Epithelial cell of esophagus (primary cell): Measurements from ENCODE around the gene RIMS1.
A peak's percentile ranks its signal among the peaks of the same experiment; 100 is the strongest.

Experiments
- DNase-seq: peaks from one replicate; pipeline ENCODE4 v3.0.0; 2010; ENCODE audit warnings: low read depth
- H3K4me3 ChIP-seq: 2 replicates; pipeline ENCODE4 v1.5.1; 2011; ENCODE audit warnings: mild to moderate bottlenecking, low read length, control low read depth
- TF ChIP-seq, protein P1 (sequence below): IDR thresholded peaks from 2 replicates; pipeline ENCODE4 v1.5.1; 2011; ENCODE audit warnings: low read depth, mild to moderate bottlenecking, low read length, control low read depth, inconsistent platforms; ENCODE audit not compliant: insufficient read depth; ENCODE audit errors: missing control alignments

RIMS1 gene

DNA sequence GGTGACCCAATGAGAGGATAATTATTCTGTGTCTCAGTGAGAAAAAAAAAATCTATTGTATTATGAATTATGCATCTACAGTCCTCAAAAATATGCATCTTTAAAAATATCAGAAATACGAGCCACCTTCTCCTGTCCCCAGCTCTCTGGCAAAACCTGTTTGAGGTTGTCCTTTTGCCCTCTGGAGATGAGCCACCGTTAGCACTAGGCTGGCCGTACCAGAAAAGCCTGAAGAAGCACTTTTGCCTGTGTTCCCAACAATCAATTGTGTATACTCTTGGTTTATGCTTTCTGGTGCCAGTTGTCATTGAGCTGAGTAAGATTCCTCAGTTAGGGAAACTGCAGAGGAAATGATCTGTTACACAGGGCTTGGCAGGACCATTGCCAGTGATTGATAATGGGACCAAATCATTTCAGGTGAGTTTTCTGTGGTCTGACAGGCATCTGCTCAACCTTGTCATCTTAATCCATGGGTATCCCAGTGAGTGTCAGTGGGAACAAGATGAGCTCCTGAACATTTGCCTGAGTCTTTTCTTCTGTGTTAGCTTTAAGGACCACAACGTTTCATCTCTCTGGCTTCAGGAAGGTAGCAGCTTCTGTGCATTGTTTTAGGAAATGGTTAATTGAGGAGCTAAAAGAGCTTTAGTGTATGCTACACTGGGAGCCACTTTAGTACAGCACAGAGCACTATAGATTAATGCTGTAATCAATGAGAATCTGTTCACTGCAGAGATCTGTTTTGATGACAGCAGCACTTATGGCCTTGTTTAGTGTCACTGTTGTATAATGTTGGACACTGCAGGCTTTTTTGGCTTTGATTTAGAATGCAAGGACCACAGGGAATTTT lies 330.1 kb downstream of the RIMS1 start:
- no peak overlapping the region for H3K4me3 ChIP-seq
- peak; percentile 43 for DNase-seq
- TF ChIP-seq, protein P1, sequence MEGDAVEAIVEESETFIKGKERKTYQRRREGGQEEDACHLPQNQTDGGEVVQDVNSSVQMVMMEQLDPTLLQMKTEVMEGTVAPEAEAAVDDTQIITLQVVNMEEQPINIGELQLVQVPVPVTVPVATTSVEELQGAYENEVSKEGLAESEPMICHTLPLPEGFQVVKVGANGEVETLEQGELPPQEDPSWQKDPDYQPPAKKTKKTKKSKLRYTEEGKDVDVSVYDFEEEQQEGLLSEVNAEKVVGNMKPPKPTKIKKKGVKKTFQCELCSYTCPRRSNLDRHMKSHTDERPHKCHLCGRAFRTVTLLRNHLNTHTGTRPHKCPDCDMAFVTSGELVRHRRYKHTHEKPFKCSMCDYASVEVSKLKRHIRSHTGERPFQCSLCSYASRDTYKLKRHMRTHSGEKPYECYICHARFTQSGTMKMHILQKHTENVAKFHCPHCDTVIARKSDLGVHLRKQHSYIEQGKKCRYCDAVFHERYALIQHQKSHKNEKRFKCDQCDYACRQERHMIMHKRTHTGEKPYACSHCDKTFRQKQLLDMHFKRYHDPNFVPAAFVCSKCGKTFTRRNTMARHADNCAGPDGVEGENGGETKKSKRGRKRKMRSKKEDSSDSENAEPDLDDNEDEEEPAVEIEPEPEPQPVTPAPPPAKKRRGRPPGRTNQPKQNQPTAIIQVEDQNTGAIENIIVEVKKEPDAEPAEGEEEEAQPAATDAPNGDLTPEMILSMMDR = no peak

GRCh38 chr6:72217626-72218025 lies 331.3 kb downstream of the RIMS1 start:
- TF ChIP-seq, protein P1 = no peak
- DNase-seq = no peak
- no peak overlapping the region for H3K4me3 ChIP-seq

DNA sequence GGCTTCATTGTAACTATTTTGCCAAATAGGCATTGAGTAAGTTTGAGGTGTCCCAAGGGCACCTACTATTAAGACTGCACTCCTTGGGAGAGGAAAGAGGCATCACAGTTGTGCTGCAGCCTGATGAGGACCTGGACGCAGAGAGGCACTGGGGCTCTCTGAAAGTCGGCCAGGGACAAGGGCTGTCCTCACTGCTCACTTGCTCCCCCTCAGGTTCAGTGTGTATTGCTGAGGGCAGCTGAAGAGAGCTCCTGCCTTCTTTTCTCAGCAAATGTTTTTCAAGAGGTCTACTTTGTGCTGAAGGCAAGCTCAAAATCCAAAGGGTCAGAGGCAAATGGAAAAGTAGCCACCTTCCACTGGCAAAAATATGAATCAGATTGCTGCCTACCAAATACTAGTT lies 331.8 kb downstream of the RIMS1 start:
- TF ChIP-seq, protein P1 = peak; percentile 62
- DNase-seq = peak; percentile 37
- no peak overlapping the region for H3K4me3 ChIP-seq

- DNase-seq = no peak
- TF ChIP-seq, protein P1 = no peak
- no peak overlapping the region for H3K4me3 ChIP-seq
These were observed 333.2 kb downstream of the RIMS1 start for GRCh38 chr6:72219536-72219935.

DNA sequence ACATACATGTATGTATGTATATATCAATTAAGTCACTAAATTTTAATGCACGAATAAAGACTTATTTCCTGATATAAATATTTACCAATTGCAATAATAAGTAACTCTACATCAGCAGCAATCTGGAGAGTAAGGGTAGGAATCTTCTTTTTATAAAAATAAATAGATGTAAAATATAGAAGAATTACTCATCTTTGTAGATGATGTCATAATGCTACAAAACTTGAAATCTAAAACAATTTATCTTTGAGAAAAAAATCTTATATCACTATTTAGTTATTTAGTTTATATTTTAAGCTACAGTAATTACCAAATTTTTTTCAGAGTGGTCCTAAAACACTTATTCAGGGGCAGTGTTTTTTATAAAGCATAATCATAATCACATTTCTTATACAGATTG lies 351.7 kb downstream of the RIMS1 start:
- no peak for DNase-seq
- H3K4me3 ChIP-seq = no peak overlapping the region
- TF ChIP-seq, protein P1 = no peak

- H3K4me3 ChIP-seq = no peak overlapping the region
- peak; percentile 33 for DNase-seq
- TF ChIP-seq, protein P1 = no peak
These were observed 352.6 kb downstream of the RIMS1 start for GRCh38 chr6:72238900-72239299.

- TF ChIP-seq, protein P1 = no peak
- DNase-seq = peak; percentile 1
- no peak overlapping the region for H3K4me3 ChIP-seq
These were observed 359.2 kb downstream of the RIMS1 start for GRCh38 chr6:72245565-72245964.
